Adrenal gland (tissue), 12 donors: ENCODE results near the gene ZNF672. TPM values are rescaled to one million over a fixed set of nuclear protein-coding genes. Genes with fewer than 3 reads are reported as not detected.

Source experiments
- DNase-seq, 7 donors: peaks; one replicate each; pipeline ENCODE4 v3.0.0-alpha.2; 2019 to 2020
- H3K27ac ChIP-seq, 5 donors: fragments of 200-600 bp; sonication (generic) in 4 of 5; 1 replicate in 3 of 5; 2 replicates in 2 of 5; pipeline versions ENCODE4 v1.5.1 to v1.8.0; 2016 to 2020; ENCODE audit warnings: mild to moderate bottlenecking in 1 of 5
- H3K27me3 ChIP-seq: fragments of 200-600 bp; 2 replicates; pipeline ENCODE4 v1.8.0; 2021
- H3K36me3 ChIP-seq, 2 donors: fragments of 200-600 bp; replicated peaks in 1 of 2; 1 replicate in 1 of 2; 2 replicates in 1 of 2; pipeline versions ENCODE4 v1.5.1 to v1.8.0; 2018 to 2022
- H3K4me1 ChIP-seq, 2 donors: fragments of 200-600 bp; replicated peaks in 1 of 2; 1 replicate in 1 of 2; 2 replicates in 1 of 2; pipeline versions ENCODE4 v1.5.1 to v1.8.0; 2018 to 2021
- H3K4me3 ChIP-seq, 4 donors: fragments of 200-600 bp; sonication (generic) in 3 of 4; one replicate each; pipeline ENCODE4 v1.5.1; 2016 to 2018
- H3K9me3 ChIP-seq, 3 donors: fragments of 200-600 bp; sonication (generic) in 1 of 3; replicated peaks in 1 of 3; 1 replicate in 2 of 3; 2 replicates in 1 of 3; pipeline versions ENCODE4 v1.5.1 to v1.8.0; 2016 to 2021
- POLR2A ChIP-seq, 2 donors: fragments of 450-650 bp; IDR thresholded peaks; one replicate each; pipeline ENCODE4 v1.6.1; 2017; ENCODE audit warnings: antibody characterized with exemption in 2 of 2, mild to moderate bottlenecking in 2 of 2, moderate library complexity in 1 of 2
- WGBS, 4 donors: extraction: QIAGEN DNeasy Blood & Tissue Kit in 2 of 4; methylation state at CpG; one replicate each; pipeline versions ENCODE4 v1.1.5 to v1.1.7; 2013 to 2017; 5-methylcytosine and 5-hydroxymethylcytosine counted together
- intact Hi-C, 2 donors: fragments of 100-400 bp; cut with DNase I; formaldehyde crosslinking; loops; one replicate each; pipeline versions ENCODE4 v1.14.1 to v1.15.0; 2022 to 2023
- polyA plus RNA-seq, 3 donors: library from polyadenylated mRNA; stranded (reverse); fragments of 200-250 nt in 2 of 3; fragments of 350-450 nt in 1 of 3; fragmentation: Illumina TruSeq in 1 of 3; extraction: RNeasy Lipid Tissue Mini Kit (QIAGEN cat#74804) in 1 of 3; gene quantifications; one replicate each; pipeline ENCODE4 v1.2.3, GENCODE V29; 2013 to 2014
- total RNA-seq, 9 donors: library from RNA; depleted of rRNA in 4 of 9; stranded (reverse); fragments of >200 nt in 4 of 9; fragments of 120-200 nt in 1 of 9; fragmentation: NEBNext Ultra II Directional in 1 of 9; extraction: Animal tissue kit (Norgen Biotek cat#: 25700) in 1 of 9; gene quantifications; one replicate each; pipeline versions ENCODE4 v1.1.0 to v1.2.4, GENCODE V29; 2013 to 2023
- TF ChIP-seq, protein P1 (sequence below), 6 experiments: fragments of 450-650 bp in 4 of 6; fragments of 200-600 bp in 2 of 6; sonication (generic) in 1 of 6; IDR thresholded peaks; 1 replicate in 5 of 6; 2 replicates in 1 of 6; pipeline versions ENCODE4 v1.5.1 to v1.8.0; 2016 to 2021; ENCODE audit warnings: antibody characterized with exemption in 6 of 6, mild to moderate bottlenecking in 2 of 6, moderate library complexity in 1 of 6
- donor health status: healthy with polysubstance abuse.
- donor health status: Bipolar disorder and iron deficiency.
- donor health status: DM: yes; HTN: yes; CAD: no.
- donor health status: DM: no; HTN: no; CAD: no.
- donor health status: DM: no; HTN: no; CAD: no.
- donor health status: DM: yes; HTN: yes; CAD: no.

The ZNF672 gene
- total and polyA plus RNA-seq, 12 donors, result 9.5 to 47.5 (median 29.3) TPM

DNA sequence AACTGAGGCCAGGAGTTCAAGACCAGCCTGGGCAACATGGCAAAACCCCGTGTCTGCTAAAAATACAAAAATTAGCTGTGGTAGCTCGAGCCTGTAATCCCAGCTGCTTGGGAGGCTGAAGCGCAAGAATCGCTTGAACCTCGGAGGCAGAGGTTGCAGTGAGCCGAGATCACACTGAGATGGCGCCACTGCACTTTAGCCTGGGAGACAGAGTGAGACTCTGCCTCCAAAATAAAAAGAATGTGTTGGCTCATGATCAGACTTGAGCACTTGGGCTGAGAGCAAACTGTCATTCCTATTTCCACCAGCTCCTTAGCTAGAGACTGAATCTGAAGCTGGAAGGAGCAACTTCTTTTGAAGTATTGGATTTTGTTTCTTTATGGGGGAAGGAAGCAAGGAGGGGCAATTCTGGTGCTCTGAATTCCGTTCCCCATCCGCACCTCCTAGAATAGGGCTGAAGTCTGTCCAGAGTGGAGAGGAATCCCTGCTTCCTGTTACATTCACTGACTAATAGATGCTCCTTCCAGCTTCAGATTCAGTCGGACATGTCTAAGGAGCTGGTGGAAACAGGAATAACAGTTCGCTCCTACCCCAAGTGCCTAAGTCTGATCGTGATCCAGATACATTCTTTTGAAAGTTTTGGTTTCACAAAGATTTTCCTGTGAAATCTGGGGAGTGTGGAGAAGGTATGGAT, 3.8 kb downstream of the ZNF672 start:
- H3K4me1 ChIP-seq, result peaks cover 0 to 20% of the 10 kb centered on the region in 2 donors
- no peaks in the 10 kb centered on the region for H3K27me3 ChIP-seq
- H3K27ac ChIP-seq, result peak overlapping the region in 1 of 5 donors; percentile 1
- TF ChIP-seq POLR2A (IDR thresholded peaks at IDR 0.05), result no peak
- TF ChIP-seq, protein P1, sequence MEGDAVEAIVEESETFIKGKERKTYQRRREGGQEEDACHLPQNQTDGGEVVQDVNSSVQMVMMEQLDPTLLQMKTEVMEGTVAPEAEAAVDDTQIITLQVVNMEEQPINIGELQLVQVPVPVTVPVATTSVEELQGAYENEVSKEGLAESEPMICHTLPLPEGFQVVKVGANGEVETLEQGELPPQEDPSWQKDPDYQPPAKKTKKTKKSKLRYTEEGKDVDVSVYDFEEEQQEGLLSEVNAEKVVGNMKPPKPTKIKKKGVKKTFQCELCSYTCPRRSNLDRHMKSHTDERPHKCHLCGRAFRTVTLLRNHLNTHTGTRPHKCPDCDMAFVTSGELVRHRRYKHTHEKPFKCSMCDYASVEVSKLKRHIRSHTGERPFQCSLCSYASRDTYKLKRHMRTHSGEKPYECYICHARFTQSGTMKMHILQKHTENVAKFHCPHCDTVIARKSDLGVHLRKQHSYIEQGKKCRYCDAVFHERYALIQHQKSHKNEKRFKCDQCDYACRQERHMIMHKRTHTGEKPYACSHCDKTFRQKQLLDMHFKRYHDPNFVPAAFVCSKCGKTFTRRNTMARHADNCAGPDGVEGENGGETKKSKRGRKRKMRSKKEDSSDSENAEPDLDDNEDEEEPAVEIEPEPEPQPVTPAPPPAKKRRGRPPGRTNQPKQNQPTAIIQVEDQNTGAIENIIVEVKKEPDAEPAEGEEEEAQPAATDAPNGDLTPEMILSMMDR (IDR thresholded peaks at IDR 0.05), result peak in 5 of 6 experiments; percentile 24 to 54 (median 51)
- 51 to 67% (median 62%) methylated on average over 12 of the region's 12 CpGs for WGBS, 4 donors
- H3K9me3 ChIP-seq, result no peaks in the 10 kb centered on the region
- intact Hi-C loops, result no loop called here
- DNase-seq, result peak in 5 of 7 donors; percentile 31 to 79 (median 57)
- peaks cover 0 to 23% of the 10 kb centered on the region in 2 donors for H3K36me3 ChIP-seq
- H3K4me3 ChIP-seq, result no peak overlapping the region

DNA sequence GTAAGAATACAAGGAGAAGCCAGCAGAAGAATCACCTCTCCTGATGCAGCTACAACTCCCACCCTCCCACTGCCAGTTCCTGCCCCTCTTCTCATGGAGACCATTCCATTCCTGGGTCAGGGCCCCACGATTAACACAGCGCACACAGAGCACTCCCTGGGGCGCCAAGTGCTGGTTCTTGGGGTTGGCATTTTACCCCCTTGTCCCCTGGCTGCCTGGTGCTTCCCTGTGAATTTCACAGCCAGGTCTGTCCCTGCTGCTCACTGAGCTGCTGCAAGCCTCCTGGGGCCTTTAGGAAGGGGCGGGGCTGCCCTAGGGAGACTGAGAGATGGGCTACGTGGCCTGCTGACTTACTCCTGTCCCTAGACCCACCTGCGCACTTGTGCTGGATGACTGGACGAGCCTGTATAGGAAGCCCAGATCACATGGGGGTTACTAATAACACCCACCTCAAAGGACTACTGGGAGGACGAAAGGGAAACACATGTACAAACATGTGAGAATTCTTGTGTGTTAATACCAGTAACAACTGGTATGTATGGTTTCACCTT, 4.8 kb downstream of the ZNF672 start:
- H3K9me3 ChIP-seq, result no peaks in the 10 kb centered on the region
- peaks cover 0 to 33% of the 10 kb centered on the region in 2 donors for H3K36me3 ChIP-seq
- no peak for DNase-seq
- H3K4me1 ChIP-seq, result peaks cover 0 to 12% of the 10 kb centered on the region in 2 donors
- H3K4me3 ChIP-seq, result no peak overlapping the region
- no peak overlapping the region for H3K27ac ChIP-seq
- intact Hi-C loops, result no loop called here
- H3K27me3 ChIP-seq, result no peaks in the 10 kb centered on the region
- TF ChIP-seq, protein P1 (IDR thresholded peaks at IDR 0.05), result no peak
- TF ChIP-seq POLR2A (IDR thresholded peaks at IDR 0.05), result no peak
- WGBS, 4 donors, result 88 to 97% (median 91%) methylated on average over 6 to 8 of the region's 8 CpGs

DNA sequence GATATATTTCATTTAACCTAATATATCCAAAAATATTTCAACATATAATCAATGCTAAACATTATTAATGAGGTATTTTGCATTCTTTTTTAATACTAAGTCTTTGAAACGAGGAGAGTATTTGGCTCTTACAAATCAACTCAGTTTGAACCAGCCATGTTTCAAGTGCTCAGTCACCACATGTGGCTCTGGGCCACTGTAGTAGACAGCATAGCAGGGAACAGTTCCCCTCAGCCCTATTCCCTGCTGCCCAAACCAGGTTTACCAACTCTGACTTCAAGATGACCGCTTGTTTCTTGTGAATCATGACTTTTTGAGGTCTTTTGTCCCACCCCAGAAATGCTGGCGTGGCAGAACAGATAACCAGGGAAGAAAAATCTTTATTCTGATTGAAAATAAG, 5.7 kb downstream of the ZNF672 start:
- 89 to 94% (median 92%) methylated on average over 3 of the region's 3 CpGs for WGBS, 4 donors
- no peak for DNase-seq
- Histone ChIP-seq H3K27me3 (no peaks in the 10 kb centered on the region), H3K4me1 (peaks cover 0 to 12% of the 10 kb centered on the region in 2 donors), H3K4me3 (no peak overlapping the region), H3K36me3 (peaks cover 0 to 41% of the 10 kb centered on the region in 2 donors), H3K27ac (no peak overlapping the region), H3K9me3 (no peaks in the 10 kb centered on the region)
- TF ChIP-seq, protein P1 (IDR thresholded peaks at IDR 0.05), result no peak
- TF ChIP-seq POLR2A (IDR thresholded peaks at IDR 0.05), result no peak
- intact Hi-C loops, result no loop called here

DNA sequence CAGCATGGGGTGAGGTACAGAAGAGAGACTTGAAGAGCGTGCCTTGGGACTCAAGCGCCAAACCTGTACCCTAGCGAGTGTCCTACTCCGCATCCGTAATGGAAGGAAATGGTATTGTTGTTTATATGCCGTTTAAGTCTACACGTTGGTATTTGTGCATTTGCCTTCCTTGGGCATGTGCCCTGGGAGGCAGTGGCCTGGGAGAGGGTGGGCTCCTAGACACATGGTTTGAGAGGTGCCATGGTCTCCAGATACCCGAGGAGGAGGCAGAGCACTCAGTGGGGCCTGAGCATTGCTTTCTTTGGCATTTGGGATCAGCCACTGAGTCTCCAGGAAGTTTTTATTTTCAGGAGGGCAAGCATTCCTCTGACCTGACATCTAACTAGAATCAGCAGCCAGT, 6.5 kb downstream of the ZNF672 start:
- Histone ChIP-seq H3K9me3 (no peaks in the 10 kb centered on the region), H3K4me1 (peaks cover 0 to 7% of the 10 kb centered on the region in 2 donors), H3K27ac (no peak overlapping the region), H3K36me3 (peaks cover 0 to 50% of the 10 kb centered on the region in 2 donors), H3K4me3 (no peak overlapping the region), H3K27me3 (no peaks in the 10 kb centered on the region)
- WGBS, 4 donors, result 85 to 94% (median 91%) methylated on average over 8 of the region's 8 CpGs
- no peak for TF ChIP-seq POLR2A (IDR thresholded peaks at IDR 0.05)
- TF ChIP-seq, protein P1 (IDR thresholded peaks at IDR 0.05), result no peak
- no peak for DNase-seq
- intact Hi-C loops, result no loop called here
